GM12865 (cell line): Measurements from ENCODE around the gene KLF3.

Experiments used
- DNase-seq: peaks from one replicate; pipeline ENCODE4 v3.0.0; 2010; ENCODE audit warnings: low read depth
- H3K4me3 ChIP-seq: 2 replicates; pipeline ENCODE4 v1.5.1; 2011; ENCODE audit warnings: mild to moderate bottlenecking, low read depth, low read length, control low read depth
- CTCF ChIP-seq: IDR thresholded peaks from 2 replicates; pipeline ENCODE4 v1.5.1; 2011; ENCODE audit warnings: low read length, control low read depth, low read depth, inconsistent platforms; ENCODE audit not compliant: insufficient read depth; ENCODE audit errors: missing control alignments

The KLF3 gene

DNA sequence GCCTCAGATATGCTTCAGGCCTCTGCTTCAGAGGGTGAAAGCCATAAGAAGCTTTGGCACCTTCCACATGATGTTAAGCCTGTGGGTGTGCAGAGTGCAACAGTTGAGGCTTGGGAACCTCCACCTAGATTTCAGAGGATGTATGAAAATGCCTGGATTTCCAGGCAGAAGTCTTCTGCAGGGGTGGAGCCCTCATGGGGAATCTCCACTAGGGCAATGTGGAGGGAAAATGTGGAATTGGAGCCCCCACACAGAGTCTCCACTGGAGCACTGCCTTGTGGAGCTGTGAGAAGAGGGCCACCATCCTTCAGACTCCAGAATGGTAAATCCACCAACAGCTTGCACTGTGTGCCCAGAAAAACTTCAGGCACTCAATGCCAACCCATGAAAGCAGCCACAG, 83.6 kb downstream of the KLF3 start:
- no peak for TF ChIP-seq CTCF
- no peak overlapping the region for H3K4me3 ChIP-seq
- DNase-seq = no peak

- no peak for TF ChIP-seq CTCF
- DNase-seq = no peak
- H3K4me3 ChIP-seq = no peak overlapping the region
These were observed 85.3 kb downstream of the KLF3 start for GRCh38 chr4:38749336-38749735.
